ENCODE data around the gene SLIRP. TPM values are rescaled to one million over a fixed set of nuclear protein-coding genes. Genes with fewer than 3 reads are reported as not detected.
A peak's percentile ranks its signal among the peaks of the same experiment; 100 is the strongest.
"Not testable (repeated sequence)": the region's sequence is repeated elsewhere in the genome, so short reads cannot be mapped to it uniquely, and the experiment has no call there.

Gene SLIRP
- 100 to 1,000 TPM in 1 of 2 donors, 10 to 100 TPM in 1; 46.5 to 140 TPM for total RNA-seq

DNA sequence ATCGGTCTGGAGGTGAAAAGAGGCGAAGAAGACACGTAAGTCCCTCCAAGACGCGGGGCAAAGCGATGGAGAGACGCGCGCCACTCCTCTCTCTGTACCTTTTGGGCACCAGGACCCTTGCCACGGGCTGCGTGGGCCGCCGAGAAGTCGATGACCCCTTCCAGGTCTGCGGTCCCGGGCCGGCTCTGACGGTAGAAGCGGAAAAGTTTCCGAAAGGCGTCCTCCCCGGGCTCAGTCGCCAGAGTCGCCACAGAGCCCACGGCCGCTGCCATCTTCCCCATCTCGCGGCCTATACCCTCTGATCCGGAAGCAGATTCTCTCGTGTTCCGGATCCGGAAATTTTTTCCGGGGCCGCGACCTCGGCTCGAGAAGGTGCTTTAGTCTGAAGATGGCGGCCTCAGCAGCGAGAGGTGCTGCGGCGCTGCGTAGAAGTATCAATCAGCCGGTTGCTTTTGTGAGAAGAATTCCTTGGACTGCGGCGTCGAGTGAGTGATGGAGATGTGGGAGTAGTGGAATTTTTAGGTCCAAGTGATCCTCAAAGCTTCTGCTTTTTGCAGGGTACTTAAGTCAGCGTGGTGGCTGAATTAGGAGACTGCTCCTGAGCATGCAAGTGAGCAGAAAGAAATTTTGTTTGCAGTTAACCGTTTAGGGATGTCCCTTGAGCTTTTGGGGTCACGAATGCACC, at the start of gene SLIRP, which contains the start of gene ALKBH1:
TSS of gene SLIRP (plus strand) at position 380 of the 685 bp plus-strand sequence. CDS start at position 389, 9 bp downstream.
TSS of gene ALKBH1 (minus strand) at position 300 of the 685 bp plus-strand sequence. CDS start at position 281, 19 bp downstream.
- no peaks in the 10 kb centered on the region for H3K9me3 Mint-ChIP-seq
- peaks cover 80% of the 10 kb centered on the region for H3K36me3 Mint-ChIP-seq (ENCODE audit: low read depth)
- H3K27ac Mint-ChIP-seq = peak within 1 kb of the TSS; percentile 93
- H3K4me1 Mint-ChIP-seq = peaks cover 28% of the 10 kb centered on the region
- no peaks in the 10 kb centered on the region for H3K27me3 Mint-ChIP-seq
- peak; percentile 97 for ATAC-seq (replicated peaks)
- H3K4me3 Mint-ChIP-seq = peak within 1 kb of the TSS; percentile 88

DNA sequence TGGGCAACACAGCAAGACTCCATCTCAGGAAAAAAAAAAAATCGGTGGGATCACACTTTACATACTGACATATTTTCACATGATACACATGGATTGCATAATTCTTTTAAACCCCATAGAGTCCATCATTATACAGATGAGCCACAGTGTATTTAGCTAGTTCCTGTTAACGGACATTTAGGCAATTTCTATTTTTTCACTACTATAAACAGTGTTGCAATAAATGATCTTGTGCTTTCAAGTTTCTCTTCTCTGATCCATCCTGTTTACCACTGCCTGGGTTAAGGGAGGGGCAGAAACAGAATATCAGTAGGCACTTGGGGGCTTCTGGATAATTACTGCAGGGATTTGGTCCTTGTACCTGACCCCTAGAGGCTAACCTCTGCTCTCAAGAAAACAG, 48.1 kb upstream of the SLIRP start:
- no peaks in the 10 kb centered on the region for H3K9me3 Mint-ChIP-seq
- no peaks in the 10 kb centered on the region for H3K36me3 Mint-ChIP-seq (ENCODE audit: low read depth)
- H3K27me3 Mint-ChIP-seq = no peaks in the 10 kb centered on the region
- H3K27ac Mint-ChIP-seq = no peak overlapping the region
- H3K4me3 Mint-ChIP-seq = no peak overlapping the region
- peaks cover 5% of the 10 kb centered on the region for H3K4me1 Mint-ChIP-seq
- ATAC-seq (replicated peaks) = no peak

DNA sequence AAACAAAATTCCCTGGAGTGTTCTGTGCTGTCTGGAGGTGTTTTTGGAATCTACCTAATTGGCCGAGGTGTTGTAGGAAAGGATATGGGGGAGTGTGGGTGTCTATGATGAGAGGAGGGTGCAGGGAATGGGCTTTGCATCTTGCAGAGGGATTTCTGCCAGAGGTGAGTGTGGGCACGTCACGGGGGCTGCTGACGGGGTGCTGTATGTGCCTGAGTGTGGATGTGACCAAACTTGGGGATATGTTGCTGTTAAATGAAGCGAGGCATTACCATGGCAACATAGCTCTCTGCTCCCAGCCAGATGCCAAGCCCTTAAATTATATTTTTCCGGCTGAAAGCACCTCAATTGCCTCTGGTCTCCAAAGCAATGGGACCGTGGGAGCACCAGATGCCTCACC, 47.1 kb upstream of the SLIRP start:
- Mint-ChIP-seq H3K4me1 (no peaks in the 10 kb centered on the region), H3K27me3 (no peaks in the 10 kb centered on the region), H3K27ac (no peak overlapping the region), H3K36me3 (ENCODE audit: low read depth) (no peaks in the 10 kb centered on the region), H3K4me3 (no peak overlapping the region), H3K9me3 (no peaks in the 10 kb centered on the region)
- ATAC-seq (replicated peaks) = no peak

DNA sequence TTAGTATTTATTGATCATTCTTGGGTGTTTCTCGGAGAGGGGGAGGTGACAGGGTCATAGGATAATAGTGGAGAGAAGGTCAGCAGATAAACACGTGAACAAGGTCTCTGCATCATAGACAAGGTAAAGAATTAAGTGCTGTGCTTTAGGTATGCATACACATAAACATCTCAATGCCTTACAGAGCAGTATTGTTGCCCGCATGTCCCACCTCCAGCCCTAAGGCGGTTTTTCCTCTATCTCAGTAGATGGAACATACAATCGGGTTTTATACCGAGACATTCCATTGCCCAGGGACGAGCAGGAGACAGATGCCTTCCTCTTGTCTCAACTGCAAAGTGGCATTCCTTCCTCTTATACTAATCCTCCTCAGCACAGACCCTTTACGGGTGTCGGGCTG, 46.3 kb upstream of the SLIRP start:
- not testable (repeated sequence) for H3K4me3 Mint-ChIP-seq; H3K36me3 Mint-ChIP-seq (ENCODE audit: low read depth); H3K27ac Mint-ChIP-seq; H3K9me3 Mint-ChIP-seq; ATAC-seq (replicated peaks); H3K27me3 Mint-ChIP-seq; H3K4me1 Mint-ChIP-seq

DNA sequence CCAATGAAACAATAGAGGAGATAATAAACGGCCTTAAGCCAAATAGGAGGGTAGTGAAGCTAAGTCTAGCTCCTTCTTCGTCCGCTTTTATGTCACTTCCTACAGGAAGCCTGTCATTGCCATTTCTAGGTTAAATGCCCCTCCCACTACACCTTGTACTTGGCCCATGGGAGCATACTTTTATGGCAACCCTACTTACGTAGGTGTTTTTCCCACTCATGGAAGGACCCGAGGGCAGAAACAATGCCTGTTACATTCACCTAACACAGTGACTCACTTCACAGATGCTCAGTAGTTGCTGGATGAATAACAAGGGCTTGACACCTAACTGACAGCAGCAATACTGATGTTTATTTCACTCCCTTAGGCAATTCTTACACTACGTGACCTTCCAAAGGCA, 44.6 kb upstream of the SLIRP start:
- Mint-ChIP-seq H3K9me3 (no peaks in the 10 kb centered on the region), H3K4me1 (no peaks in the 10 kb centered on the region), H3K27me3 (no peaks in the 10 kb centered on the region), H3K36me3 (ENCODE audit: low read depth) (no peaks in the 10 kb centered on the region), H3K4me3 (no peak overlapping the region), H3K27ac (no peak overlapping the region)
- peak; percentile 18 for ATAC-seq (replicated peaks)

DNA sequence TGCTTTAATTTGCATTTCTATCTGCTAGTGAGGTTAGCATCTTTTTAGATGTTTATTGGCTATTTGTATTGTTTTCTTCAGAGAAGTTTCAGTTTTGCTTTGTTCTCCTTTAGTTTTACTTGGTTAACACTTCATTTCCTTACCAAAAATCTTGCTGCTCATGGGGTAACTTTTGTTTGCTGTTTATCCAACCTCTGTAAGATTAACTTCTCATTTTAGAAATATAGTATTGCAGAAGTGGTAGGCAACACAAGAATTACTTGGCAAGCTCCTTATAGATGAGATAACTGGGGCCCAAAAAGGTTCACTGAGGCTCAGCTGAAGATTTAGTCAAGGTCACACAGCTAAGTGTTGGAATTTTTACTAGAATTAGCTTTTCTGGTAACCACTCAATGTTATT, 40.6 kb upstream of the SLIRP start:
- Mint-ChIP-seq H3K4me3 (no peak overlapping the region), H3K27me3 (no peaks in the 10 kb centered on the region), H3K4me1 (no peaks in the 10 kb centered on the region), H3K9me3 (no peaks in the 10 kb centered on the region), H3K27ac (no peak overlapping the region), H3K36me3 (ENCODE audit: low read depth) (peaks cover 4% of the 10 kb centered on the region)
- ATAC-seq (replicated peaks) = no peak

DNA sequence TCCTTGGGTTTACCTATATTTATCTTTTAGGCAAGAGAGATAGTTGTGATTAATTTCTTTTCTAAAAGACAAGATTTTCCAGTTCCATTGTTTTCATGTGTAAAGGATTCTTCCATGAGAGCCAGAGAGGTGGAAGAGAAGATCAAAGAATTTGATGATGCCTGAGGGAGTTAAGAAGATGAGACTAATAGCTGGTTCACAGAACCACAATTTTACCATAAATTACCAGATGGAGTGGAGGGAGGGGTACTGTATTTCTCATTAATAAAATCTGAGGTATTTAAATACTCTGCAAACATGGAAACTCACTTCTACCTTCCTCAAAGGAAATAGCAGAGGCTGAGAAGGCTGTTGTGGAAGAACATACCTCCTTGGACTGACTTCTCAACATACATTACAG, 34.7 kb upstream of the SLIRP start:
- Mint-ChIP-seq H3K4me3 (no peak overlapping the region), H3K27me3 (no peaks in the 10 kb centered on the region), H3K9me3 (no peaks in the 10 kb centered on the region), H3K4me1 (no peaks in the 10 kb centered on the region), H3K36me3 (ENCODE audit: low read depth) (peaks cover 60% of the 10 kb centered on the region), H3K27ac (no peak overlapping the region)
- ATAC-seq (replicated peaks) = no peak

DNA sequence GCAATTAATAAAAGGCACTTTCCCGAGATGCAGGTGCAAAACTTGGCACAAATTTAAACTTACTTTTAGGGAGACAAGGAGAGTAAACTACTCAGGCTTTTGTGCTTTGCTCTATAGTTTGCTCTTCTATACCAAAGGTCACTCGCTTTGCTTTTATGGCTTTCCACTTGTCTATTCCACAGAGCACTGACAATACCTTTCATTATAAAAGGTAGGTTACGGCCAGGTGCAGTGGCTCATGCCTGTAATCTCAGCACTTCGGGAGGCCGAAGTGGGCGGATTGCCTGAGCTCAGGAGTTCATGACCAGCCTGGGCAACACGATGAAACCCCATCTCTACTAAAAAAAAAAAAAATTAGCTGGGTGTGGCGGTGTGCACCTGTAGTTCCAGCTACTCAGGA, 33.0 kb upstream of the SLIRP start:
- ATAC-seq (replicated peaks) = no peak
- no peaks in the 10 kb centered on the region for H3K27me3 Mint-ChIP-seq
- peaks cover 77% of the 10 kb centered on the region for H3K36me3 Mint-ChIP-seq (ENCODE audit: low read depth)
- H3K4me3 Mint-ChIP-seq = no peak overlapping the region
- no peaks in the 10 kb centered on the region for H3K9me3 Mint-ChIP-seq
- no peak overlapping the region for H3K27ac Mint-ChIP-seq
- no peaks in the 10 kb centered on the region for H3K4me1 Mint-ChIP-seq

DNA sequence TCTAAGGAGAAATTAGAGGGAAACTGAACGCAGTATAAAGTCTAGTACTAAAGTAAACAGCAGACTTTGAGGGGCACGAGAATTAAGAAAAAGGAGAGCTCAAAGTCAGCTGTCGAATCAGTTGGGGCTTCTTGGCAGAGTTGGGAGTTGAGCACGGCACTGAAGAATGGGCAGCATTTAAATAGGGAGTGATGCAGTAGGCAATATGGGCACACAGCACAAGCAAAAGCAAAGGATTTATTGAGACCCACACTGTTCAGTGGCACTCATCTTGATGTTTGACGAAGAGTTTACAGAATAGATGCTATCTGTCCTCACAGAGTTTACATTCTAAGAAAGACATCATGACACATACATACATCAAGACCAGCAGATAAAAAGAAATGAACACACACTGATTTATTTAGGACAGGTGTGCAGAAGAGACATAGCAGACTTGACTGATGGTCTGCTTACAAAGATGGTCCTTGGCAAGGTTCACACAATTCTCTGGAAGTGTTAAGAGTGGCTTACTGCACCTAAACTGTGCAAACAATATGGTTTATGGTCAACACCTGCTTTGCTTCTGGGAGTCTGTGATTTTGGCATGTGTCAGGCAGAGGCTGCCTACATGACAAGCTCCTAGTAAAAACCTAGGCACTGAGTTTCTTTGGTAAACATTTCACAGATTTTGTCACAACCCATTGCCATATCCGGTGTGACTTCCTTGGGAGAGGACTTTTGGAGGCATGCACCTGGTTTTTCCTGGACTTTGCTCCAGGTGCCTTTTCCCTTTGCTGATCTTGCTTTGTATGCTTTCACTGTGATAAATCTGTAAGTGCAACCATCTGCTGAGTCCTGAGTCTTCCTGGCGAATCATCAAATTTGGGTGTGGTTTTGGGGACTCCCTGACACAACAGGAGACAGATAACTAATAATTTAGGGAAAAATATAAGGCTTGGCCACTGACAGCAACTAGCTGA, 26.4 kb upstream of the SLIRP start:
- Mint-ChIP-seq H3K27ac (no peak overlapping the region), H3K4me1 (peaks cover 5% of the 10 kb centered on the region), H3K4me3 (no peak overlapping the region), H3K27me3 (no peaks in the 10 kb centered on the region), H3K9me3 (no peaks in the 10 kb centered on the region), H3K36me3 (ENCODE audit: low read depth) (peaks cover 86% of the 10 kb centered on the region)
- no peak for ATAC-seq (replicated peaks)

DNA sequence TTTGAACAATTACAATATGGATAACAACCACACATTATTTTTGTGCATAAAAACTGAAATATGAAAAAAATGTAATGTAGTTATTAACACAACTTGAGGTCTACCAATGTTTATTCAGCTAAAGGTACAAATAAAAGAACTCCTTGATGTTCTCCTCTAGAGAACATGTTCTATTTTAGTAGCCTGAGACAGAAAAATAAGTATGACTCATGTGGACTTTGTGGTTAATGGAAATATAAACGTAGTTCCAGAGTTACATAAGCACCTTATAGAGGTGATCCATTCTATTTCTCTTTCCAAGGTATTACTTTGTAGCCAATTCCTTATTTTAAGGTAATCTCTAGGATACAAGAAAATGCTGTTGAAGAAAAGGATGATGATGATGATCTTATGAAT, 25.7 kb upstream of the SLIRP start:
- ATAC-seq (replicated peaks) = no peak
- H3K27ac Mint-ChIP-seq = no peak overlapping the region
- H3K4me3 Mint-ChIP-seq = no peak overlapping the region
- H3K27me3 Mint-ChIP-seq = no peaks in the 10 kb centered on the region
- H3K36me3 Mint-ChIP-seq (ENCODE audit: low read depth) = peaks cover 88% of the 10 kb centered on the region
- H3K9me3 Mint-ChIP-seq = no peaks in the 10 kb centered on the region
- H3K4me1 Mint-ChIP-seq = peaks cover 5% of the 10 kb centered on the region

DNA sequence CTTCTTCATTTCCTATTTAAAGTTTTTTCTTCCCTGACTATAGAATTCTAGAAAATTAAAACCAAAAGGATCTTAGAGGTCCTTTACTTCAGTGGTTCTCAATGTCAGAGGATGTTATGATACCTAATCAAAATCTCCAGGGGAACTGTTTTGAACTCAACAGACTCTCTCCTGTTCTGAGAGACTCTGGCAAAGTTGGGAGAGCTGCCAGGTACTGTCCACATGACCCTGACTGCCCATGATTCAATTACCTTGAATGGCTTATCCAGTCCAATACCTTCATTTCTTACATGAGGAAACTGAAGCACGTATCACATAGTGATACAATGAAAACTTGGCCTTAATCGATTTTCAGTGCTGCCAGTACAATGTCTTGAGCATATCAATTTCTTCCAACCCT, 16.6 kb upstream of the SLIRP start:
- Mint-ChIP-seq H3K9me3 (no peaks in the 10 kb centered on the region), H3K36me3 (ENCODE audit: low read depth) (peaks cover 89% of the 10 kb centered on the region), H3K27me3 (no peaks in the 10 kb centered on the region), H3K4me3 (no peak overlapping the region), H3K27ac (no peak overlapping the region), H3K4me1 (no peaks in the 10 kb centered on the region)
- ATAC-seq (replicated peaks) = no peak

DNA sequence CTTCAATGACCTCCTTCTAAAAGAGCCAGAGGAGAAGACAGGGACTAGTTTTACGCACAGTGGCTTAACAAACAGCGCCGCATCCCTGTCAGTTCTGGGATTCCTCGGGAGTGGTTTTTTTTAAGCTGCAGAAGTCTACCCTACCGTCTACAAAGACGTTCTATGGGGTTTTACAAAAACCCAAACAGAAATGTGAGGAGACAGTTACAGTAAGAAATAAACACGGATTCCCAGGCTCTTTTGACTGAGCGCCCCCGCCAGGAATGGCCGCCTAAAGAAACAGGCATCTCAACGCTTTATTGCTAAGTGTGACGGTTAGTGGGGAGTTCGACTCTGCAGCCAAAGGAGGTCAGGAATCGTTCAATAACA, 564 bp upstream of the SLIRP start:
- Mint-ChIP-seq H3K4me3 (peak overlapping the region; percentile 88), H3K9me3 (no peaks in the 10 kb centered on the region), H3K27ac (peak overlapping the region; percentile 93), H3K4me1 (peaks cover 28% of the 10 kb centered on the region), H3K27me3 (no peaks in the 10 kb centered on the region), H3K36me3 (ENCODE audit: low read depth) (peaks cover 80% of the 10 kb centered on the region)
- peak; percentile 12 for ATAC-seq (replicated peaks)

DNA sequence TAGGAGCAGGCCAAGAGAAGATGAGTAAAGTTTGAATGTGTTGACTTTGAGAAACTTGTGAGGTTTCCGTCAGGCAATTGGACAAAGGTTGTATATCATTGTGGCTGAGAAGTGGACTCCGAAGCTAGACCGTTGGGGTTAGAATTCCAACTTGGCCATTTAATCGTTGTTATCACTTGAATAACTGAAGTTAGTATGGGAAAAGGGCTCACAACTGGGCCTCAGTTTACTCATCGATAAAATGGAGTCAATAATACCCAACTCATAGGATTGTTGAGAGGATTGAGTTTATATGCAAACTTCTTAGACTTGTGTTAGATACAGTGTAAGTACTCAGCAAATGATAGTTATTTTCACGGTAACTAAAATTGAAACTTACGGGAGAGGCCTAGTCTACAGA, 846 bp downstream of the SLIRP start:
- H3K9me3 Mint-ChIP-seq = no peaks in the 10 kb centered on the region
- peaks cover 80% of the 10 kb centered on the region for H3K36me3 Mint-ChIP-seq (ENCODE audit: low read depth)
- peak overlapping the region; percentile 88 for H3K4me3 Mint-ChIP-seq
- no peaks in the 10 kb centered on the region for H3K27me3 Mint-ChIP-seq
- ATAC-seq (replicated peaks) = no peak
- H3K27ac Mint-ChIP-seq = peak overlapping the region; percentile 93
- H3K4me1 Mint-ChIP-seq = peaks cover 28% of the 10 kb centered on the region

DNA sequence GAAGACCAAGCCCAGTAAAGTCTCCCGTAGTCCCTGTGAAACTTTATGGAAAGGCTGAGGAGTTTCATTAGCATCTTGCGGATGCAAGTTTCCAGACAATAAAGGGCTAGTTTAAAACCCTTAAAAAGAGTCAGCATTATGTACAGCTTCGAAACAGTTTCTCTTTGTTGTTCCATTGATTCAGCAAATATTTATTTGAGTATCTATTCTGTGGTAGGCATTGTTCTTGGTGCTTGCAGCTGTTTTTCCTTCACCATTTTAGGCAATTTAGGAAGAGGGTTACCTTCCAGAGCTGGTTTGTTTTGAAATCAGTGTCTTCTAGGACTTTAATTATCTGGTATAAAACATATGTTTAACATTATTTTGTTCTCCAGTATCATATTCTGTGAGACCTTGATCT, 1.5 kb downstream of the SLIRP start:
- ATAC-seq (replicated peaks) = no peak
- peak overlapping the region; percentile 93 for H3K27ac Mint-ChIP-seq
- H3K27me3 Mint-ChIP-seq = no peaks in the 10 kb centered on the region
- peaks cover 80% of the 10 kb centered on the region for H3K36me3 Mint-ChIP-seq (ENCODE audit: low read depth)
- no peaks in the 10 kb centered on the region for H3K9me3 Mint-ChIP-seq
- H3K4me1 Mint-ChIP-seq = peaks cover 28% of the 10 kb centered on the region
- H3K4me3 Mint-ChIP-seq = peak overlapping the region; percentile 88

DNA sequence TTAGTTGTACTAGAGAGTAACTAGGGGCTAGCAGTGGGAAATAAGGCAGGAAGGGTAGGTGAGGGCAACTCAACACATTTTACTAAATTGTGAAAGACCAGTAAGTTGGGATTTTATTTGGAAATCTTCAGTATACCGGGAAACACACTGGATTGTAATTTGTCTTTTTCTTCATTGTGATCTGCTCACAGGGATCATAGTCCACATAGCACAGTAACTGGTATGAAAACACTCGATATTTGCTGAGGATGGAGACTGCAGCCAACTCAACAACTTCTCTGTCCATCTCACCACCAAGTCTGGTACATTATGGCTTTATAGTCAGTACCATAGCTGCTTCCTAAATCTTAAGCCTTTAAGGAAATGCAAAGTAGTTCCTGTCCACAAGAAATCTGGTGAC, 2.5 kb downstream of the SLIRP start:
- peak overlapping the region; percentile 93 for H3K27ac Mint-ChIP-seq
- no peak for ATAC-seq (replicated peaks)
- no peaks in the 10 kb centered on the region for H3K9me3 Mint-ChIP-seq
- peaks cover 36% of the 10 kb centered on the region for H3K4me1 Mint-ChIP-seq
- H3K27me3 Mint-ChIP-seq = no peaks in the 10 kb centered on the region
- peaks cover 81% of the 10 kb centered on the region for H3K36me3 Mint-ChIP-seq (ENCODE audit: low read depth)
- peak overlapping the region; percentile 88 for H3K4me3 Mint-ChIP-seq

Measured in activated T-helper 17 cell treated with anti-CD3 and anti-CD28 coated beads, Interleukin-2, amount 50 U/mL, for 72 hours (primary cell).